Measurements from ENCODE around the gene MED26. TPM values are rescaled to one million over a fixed set of nuclear protein-coding genes. Genes with fewer than 3 reads are reported as not detected.
A peak's percentile ranks its signal among the peaks of the same experiment; 100 is the strongest.
"Not testable (repeated sequence)": the region's sequence is repeated elsewhere in the genome, so short reads cannot be mapped to it uniquely, and the experiment has no call there.

Gene MED26
- total RNA-seq, 1 donor from 2014 or later = 3.5 TPM

DNA sequence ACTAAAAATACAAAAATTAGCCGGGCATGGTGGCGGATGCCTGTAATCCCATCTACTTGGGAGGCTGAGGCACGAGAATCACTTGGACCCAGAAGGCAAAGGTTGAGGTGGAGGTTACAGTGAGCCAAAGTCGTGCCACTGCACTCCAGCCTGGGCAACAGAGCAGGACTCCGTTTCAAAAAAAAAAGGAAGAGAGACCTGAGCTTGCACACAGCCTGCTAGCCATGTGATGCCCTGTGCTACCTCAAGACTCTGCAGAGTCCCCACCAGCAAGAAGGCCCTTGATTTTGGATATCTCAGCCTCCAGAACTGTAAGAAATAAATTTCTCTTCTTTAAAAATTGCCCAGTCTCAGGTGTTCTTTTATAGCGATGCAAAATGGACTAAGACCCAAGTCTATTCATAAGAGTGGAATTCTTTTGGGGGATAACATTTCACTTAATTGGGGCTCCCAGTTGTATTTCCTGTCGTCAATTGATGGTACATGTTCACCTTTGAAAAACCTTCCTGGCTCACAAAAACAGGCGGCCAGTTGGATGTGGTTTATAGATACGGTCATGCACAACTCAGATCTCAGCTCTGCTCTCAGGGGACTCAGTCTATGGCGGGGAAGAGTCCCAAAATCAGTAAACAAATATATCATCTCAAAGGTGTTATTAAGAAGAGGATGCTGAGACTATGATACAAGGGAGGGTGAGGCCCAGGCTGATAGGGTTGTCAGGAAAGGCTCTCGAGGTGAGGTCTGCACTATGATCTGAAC lies 83.4 kb downstream of the MED26 start:
- Histone ChIP-seq H3K36me3 (peaks cover 3 to 4% of the 10 kb centered on the region in 2 donors), H3K27me3 (no peaks in the 10 kb centered on the region), H3K27ac (no peak overlapping the region), H3K4me3 (no peak overlapping the region), H3K9me3 (no peaks in the 10 kb centered on the region), H3K4me1 (peaks cover 9 to 26% of the 10 kb centered on the region in 2 donors)
- TF ChIP-seq, protein P1, sequence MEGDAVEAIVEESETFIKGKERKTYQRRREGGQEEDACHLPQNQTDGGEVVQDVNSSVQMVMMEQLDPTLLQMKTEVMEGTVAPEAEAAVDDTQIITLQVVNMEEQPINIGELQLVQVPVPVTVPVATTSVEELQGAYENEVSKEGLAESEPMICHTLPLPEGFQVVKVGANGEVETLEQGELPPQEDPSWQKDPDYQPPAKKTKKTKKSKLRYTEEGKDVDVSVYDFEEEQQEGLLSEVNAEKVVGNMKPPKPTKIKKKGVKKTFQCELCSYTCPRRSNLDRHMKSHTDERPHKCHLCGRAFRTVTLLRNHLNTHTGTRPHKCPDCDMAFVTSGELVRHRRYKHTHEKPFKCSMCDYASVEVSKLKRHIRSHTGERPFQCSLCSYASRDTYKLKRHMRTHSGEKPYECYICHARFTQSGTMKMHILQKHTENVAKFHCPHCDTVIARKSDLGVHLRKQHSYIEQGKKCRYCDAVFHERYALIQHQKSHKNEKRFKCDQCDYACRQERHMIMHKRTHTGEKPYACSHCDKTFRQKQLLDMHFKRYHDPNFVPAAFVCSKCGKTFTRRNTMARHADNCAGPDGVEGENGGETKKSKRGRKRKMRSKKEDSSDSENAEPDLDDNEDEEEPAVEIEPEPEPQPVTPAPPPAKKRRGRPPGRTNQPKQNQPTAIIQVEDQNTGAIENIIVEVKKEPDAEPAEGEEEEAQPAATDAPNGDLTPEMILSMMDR (IDR thresholded peaks at IDR 0.05) = no peak
- intact Hi-C loops (cut with DNase I) = no loop called here
- no peak for DNase-seq (ENCODE audit: low spot score in 2 of 2)

DNA sequence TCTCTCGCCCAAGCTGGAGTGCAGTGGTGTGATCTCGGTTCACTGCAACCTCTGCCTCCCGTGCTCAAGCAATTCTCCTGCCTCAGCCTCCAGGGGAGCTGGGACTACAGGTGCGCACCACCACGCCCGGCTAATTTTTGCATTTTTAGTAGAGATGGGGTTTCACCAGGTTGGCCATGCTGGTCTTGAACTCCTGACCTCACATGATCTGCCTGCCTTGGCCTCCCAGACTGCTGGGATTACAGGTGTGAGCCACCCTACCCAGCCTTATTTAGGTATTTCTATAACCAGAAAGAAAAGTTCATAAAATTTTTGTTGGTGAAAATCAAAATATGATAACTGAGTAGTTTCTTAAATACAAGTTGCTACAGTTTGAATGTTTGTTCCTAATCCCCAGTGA lies 84.3 kb downstream of the MED26 start:
- not testable (repeated sequence) for H3K27me3 ChIP-seq; H3K27ac ChIP-seq; H3K36me3 ChIP-seq; H3K9me3 ChIP-seq; DNase-seq (ENCODE audit: low spot score in 2 of 2)
- H3K4me3 ChIP-seq = peak overlapping the region; percentile 65 to 76
- intact Hi-C loops (cut with DNase I) = loop anchor here (2.0 kb wide), 1 partner anchor 29 kb away; the partner anchor contains the start of gene SLC35E1
- peaks cover 9 to 26% of the 10 kb centered on the region in 2 donors for H3K4me1 ChIP-seq

DNA sequence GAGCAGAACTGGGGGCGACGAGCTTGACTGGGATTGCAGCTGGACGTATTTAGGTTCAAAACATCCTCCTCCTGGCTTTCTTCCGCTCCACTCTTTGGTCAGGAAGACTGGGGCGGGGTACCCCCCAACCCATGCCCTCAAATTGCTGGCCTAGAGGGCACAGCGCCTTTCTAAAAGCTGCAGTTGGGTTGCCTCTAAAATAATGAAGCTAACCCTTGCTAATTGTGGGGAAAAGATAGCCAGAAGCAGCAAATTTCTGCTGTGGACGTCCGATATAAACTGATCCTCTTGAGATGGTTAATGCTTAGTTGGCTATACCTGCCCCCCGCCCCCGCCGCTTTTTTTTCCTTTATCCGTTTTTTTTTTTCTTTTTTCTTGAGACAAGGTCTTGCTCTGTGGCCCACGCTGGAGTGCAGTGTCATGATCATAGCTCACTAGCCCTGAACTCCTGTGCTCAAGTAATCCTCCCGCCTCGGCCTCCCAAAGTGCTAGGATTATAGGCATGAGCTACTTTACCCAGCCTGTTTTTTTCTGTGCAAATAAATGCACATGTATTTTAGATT lies 85.0 kb downstream of the MED26 start:
- Histone ChIP-seq H3K27me3 (no peaks in the 10 kb centered on the region), H3K4me3 (peak overlapping the region; percentile 65 to 76), H3K36me3 (peaks cover 6 to 14% of the 10 kb centered on the region in 2 donors), H3K9me3 (no peaks in the 10 kb centered on the region), H3K4me1 (peaks cover 9 to 26% of the 10 kb centered on the region in 2 donors), H3K27ac (peak overlapping the region; percentile 80 to 84)
- intact Hi-C loops (cut with DNase I) = loop anchor here (1.0 to 2.0 kb wide), 5 partner anchors 30 to 117 kb away; partner anchors contain the start of genes C19orf44, CALR3, MED26 and SLC35E1
- DNase-seq (ENCODE audit: low spot score in 2 of 2) = no peak
- TF ChIP-seq, protein P1 (IDR thresholded peaks at IDR 0.05) = no peak

DNA sequence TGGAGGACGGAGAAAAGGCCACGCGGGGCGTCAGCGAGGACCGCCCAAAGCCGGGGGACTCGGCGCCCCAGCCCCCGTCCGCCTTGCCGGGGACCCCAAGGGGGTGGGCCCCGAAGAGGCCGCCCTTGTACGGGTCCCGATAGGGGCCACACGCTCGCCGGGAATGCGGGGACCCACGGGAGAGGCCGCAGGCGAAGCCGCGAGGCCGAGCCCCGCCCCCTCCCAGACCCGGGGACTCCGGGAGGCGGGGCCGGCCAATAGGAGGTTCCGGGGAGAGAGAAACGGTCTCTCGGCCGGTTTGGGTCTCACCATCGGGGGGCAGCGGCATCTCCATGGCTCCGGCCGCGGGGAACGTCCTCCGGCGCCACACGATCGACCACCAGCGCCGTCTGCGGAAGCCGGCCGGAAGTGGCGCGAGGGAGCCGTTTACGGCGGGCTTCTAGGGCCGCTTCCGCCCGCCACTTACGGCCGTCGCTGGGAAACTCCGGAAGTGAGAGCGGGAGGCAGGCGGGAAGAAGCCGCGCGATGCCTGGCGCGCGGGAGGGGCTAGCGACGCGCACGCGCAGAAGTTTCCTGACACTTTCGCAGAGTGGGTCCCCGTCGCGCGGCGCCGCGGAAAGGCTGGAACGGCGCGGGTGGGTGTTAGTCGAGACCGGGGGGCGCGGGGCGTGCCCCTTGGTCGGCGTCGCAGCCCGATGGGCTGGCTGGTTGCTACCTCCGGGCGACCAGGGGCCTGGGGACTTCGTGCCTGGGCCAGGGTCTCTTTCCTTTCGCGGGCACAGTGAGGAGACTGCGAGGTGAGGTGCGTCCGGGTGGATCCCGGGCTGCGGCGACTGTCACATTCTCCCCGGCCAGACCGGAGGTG lies 85.7 kb downstream of the MED26 start, which contains the start of gene CHERP:
CHERP (minus strand) TSS at position 393 of the 865 bp plus-strand sequence; CDS start at position 334, 59 bp downstream.
- Histone ChIP-seq H3K36me3 (peaks cover 12 to 16% of the 10 kb centered on the region in 2 donors), H3K27ac (peak within 1 kb of the TSS; percentile 80 to 84), H3K4me1 (peaks cover 9 to 26% of the 10 kb centered on the region in 2 donors), H3K9me3 (no peaks in the 10 kb centered on the region), H3K27me3 (no peaks in the 10 kb centered on the region), H3K4me3 (peak within 1 kb of the TSS; percentile 65 to 76)
- TF ChIP-seq, protein P1 (IDR thresholded peaks at IDR 0.05) = no peak
- intact Hi-C loops (cut with DNase I) = loop anchor here (1.0 to 2.0 kb wide), 5 partner anchors 31 to 118 kb away; partner anchors contain the start of genes C19orf44, CALR3, MED26 and SLC35E1
- peak; percentile 60 to 94 for DNase-seq (ENCODE audit: low spot score in 2 of 2)

DNA sequence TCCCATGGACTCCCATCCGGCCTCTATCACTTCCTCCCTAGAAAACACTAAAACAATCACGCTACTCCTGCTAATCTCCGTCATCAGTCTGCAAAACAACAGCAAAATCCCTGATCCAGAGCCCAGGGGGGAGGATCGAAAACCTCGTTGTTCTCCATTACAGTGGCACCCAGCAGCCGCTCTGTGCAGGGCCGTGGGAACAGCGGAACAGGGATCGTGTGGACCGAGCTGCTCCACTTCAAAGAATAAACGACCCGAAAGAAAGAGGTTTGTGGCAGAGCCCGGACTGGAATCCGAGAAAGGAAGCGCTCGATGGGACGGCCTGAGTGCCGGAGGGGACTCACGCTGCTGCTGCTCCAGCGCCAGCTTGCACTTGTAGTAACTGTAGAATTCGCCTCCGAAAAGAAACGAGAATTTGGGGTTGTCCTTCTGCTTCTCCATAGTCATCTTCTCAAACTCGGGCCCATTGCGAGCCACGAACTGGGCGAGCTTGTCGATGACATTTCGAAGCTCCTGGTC lies 86.4 kb downstream of the MED26 start:
- Histone ChIP-seq H3K27ac (peak overlapping the region; percentile 80 to 84), H3K27me3 (no peaks in the 10 kb centered on the region), H3K9me3 (no peaks in the 10 kb centered on the region), H3K4me1 (peaks cover 9 to 26% of the 10 kb centered on the region in 2 donors), H3K36me3 (peaks cover 15 to 23% of the 10 kb centered on the region in 2 donors), H3K4me3 (peak overlapping the region; percentile 65 to 76)
- intact Hi-C loops (cut with DNase I) = loop anchor here (1.0 to 2.0 kb wide), 5 partner anchors 31 to 119 kb away; partner anchors contain the start of genes C19orf44, CALR3, MED26 and SLC35E1
- no peak for DNase-seq (ENCODE audit: low spot score in 2 of 2)
- TF ChIP-seq, protein P1 (IDR thresholded peaks at IDR 0.05) = no peak

Measured in ascending aorta (tissue), 2 donors.